HEK293 (cell line): ENCODE measurements around the gene CTAGE8.
"Not testable (repeated sequence)": the region's sequence is repeated elsewhere in the genome, so short reads cannot be mapped to it uniquely, and the experiment has no call there.

Experiments used
- CTCF ChIP-seq: fragments of 450-650 bp; formaldehyde crosslinking; IDR thresholded peaks from 2 replicates; pipeline ENCODE4 v1.5.1; 2016; ENCODE audit warnings: missing biosample characterization, missing genetic modification characterization
- EGR2 ChIP-seq: fragments of 450-650 bp; formaldehyde crosslinking; IDR thresholded peaks from 2 replicates; pipeline ENCODE4 v1.5.1; 2016; ENCODE audit warnings: low read depth, missing biosample characterization, missing genetic modification characterization
- REST ChIP-seq: fragments of 450-650 bp; formaldehyde crosslinking; IDR thresholded peaks from 2 replicates; pipeline ENCODE4 v1.5.1; 2016; ENCODE audit warnings: missing biosample characterization, missing genetic modification characterization
- TCF7L2 ChIP-seq: IDR thresholded peaks from 2 replicates; pipeline ENCODE4 v1.6.1; 2011; ENCODE audit warnings: low read depth, mild to moderate bottlenecking, inconsistent platforms, low read length, moderate library complexity, borderline replicate concordance
- ZNF175 ChIP-seq: fragments of 450-650 bp; formaldehyde crosslinking; IDR thresholded peaks from 2 replicates; pipeline ENCODE4 v1.5.1; 2016; ENCODE audit warnings: missing biosample characterization, missing genetic modification characterization
- ZNF24 ChIP-seq: fragments of 450-650 bp; formaldehyde crosslinking; IDR thresholded peaks from 2 replicates; pipeline ENCODE4 v1.5.1; 2016; ENCODE audit warnings: missing biosample characterization, missing genetic modification characterization
- ZNF274 ChIP-seq, 2 experiments: fragments of 200-500 bp in 1 of 2; fragments of 450-650 bp in 1 of 2; sonication (Bioruptor generic) in 1 of 2; formaldehyde crosslinking in 1 of 2; IDR thresholded peaks; 2 replicates each; pipeline versions ENCODE4 v1.5.1 to v1.6.1; 2014 to 2016; ENCODE audit warnings: borderline replicate concordance in 1 of 2, inconsistent platforms in 1 of 2, low read length in 1 of 2, missing biosample characterization in 1 of 2, missing genetic modification characterization in 1 of 2
- ZNF350 ChIP-seq: fragments of 450-650 bp; formaldehyde crosslinking; IDR thresholded peaks from 2 replicates; pipeline ENCODE4 v1.5.0; 2017; ENCODE audit warnings: missing biosample characterization, mild to moderate bottlenecking, missing genetic modification characterization
- ZNF510 ChIP-seq: fragments of 450-650 bp; formaldehyde crosslinking; IDR thresholded peaks from 2 replicates; pipeline ENCODE4 v1.5.1; 2018; ENCODE audit warnings: mild to moderate bottlenecking, missing genetic modification characterization, missing biosample characterization; ENCODE audit not compliant: insufficient replicate concordance
- ZNF596 ChIP-seq: fragments of 450-650 bp; IDR thresholded peaks from 2 replicates; pipeline ENCODE4 v1.5.0; 2018; ENCODE audit warnings: missing biosample characterization, mild to moderate bottlenecking, missing genetic modification characterization, moderate library complexity
- ZNF701 ChIP-seq: fragments of 450-650 bp; formaldehyde crosslinking; IDR thresholded peaks from 2 replicates; pipeline ENCODE4 v1.5.1; 2016; ENCODE audit warnings: missing biosample characterization, missing genetic modification characterization
- ZNF830 ChIP-seq: fragments of 450-650 bp; IDR thresholded peaks from 2 replicates; pipeline ENCODE4 v1.5.0; 2018; ENCODE audit warnings: missing biosample characterization, missing genetic modification characterization, low read depth, mild to moderate bottlenecking, moderate library complexity
- TF ChIP-seq, protein P1 (sequence below): fragments of 450-650 bp; formaldehyde crosslinking; IDR thresholded peaks from 2 replicates; pipeline ENCODE4 v1.5.1; 2016; ENCODE audit warnings: missing biosample characterization, missing genetic modification characterization, low read depth
- TF ChIP-seq, protein P2 (sequence below): fragments of 450-650 bp; formaldehyde crosslinking; IDR thresholded peaks from 2 replicates; pipeline ENCODE4 v1.5.1; 2016; ENCODE audit warnings: missing biosample characterization, missing genetic modification characterization

DNA sequence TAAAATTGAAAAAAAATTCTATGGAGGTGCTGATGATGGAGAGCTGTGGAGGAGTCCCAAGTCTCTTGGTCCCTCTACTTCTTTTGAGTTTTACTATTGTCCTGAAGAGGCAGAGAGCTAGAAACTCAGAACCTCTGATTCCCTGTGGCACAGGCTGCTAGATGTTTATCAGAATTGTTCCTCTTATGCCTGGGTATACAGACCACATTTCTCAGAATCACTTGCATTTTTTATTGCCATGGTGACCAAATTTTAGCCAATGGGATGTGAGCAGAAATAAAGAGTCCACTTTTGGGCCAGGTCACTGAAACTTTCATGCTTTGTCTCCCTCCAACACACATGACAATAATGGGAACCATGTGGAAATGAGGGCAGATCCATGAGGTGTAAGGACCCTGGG is 45.4 kb downstream of the CTAGE8 start:
- TF ChIP-seq, protein P1, sequence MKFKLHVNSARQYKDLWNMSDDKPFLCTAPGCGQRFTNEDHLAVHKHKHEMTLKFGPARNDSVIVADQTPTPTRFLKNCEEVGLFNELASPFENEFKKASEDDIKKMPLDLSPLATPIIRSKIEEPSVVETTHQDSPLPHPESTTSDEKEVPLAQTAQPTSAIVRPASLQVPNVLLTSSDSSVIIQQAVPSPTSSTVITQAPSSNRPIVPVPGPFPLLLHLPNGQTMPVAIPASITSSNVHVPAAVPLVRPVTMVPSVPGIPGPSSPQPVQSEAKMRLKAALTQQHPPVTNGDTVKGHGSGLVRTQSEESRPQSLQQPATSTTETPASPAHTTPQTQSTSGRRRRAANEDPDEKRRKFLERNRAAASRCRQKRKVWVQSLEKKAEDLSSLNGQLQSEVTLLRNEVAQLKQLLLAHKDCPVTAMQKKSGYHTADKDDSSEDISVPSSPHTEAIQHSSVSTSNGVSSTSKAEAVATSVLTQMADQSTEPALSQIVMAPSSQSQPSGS (tag by site-specific recombination), result not testable (repeated sequence)
- not testable (repeated sequence) for TF ChIP-seq ZNF350 (tag by site-specific recombination); CTCF; EGR2 (tag by site-specific recombination); REST (tag by site-specific recombination); ZNF830 (tag by site-specific recombination); ZNF596 (tag by site-specific recombination); ZNF510 (tag by site-specific recombination); ZNF175 (tag by site-specific recombination); TCF7L2; ZNF274 (IDR thresholded peaks at IDR 0.05; ENCODE audit: low read length); ZNF274 (tag by site-specific recombination; IDR thresholded peaks at IDR 0.05; ENCODE audit: borderline replicate concordance); ZNF24 (tag by site-specific recombination); ZNF701 (tag by site-specific recombination)
- TF ChIP-seq, protein P2, sequence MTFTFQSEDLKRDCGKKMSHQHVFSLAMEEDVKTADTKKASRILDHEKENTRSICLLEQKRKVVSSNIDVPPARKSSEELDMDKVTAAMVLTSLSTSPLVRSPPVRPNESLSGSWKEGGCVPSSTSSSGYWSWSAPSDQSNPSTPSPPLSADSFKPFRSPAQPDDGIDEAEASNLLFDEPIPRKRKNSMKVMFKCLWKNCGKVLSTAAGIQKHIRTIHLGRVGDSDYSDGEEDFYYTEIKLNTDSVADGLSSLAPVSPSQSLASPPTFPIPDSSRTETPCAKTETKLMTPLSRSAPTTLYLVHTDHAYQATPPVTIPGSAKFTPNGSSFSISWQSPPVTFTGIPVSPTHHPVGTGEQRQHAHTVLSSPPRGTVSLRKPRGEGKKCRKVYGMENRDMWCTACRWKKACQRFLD (tag by site-specific recombination), result not testable (repeated sequence)
